ENCODE results near the gene CASP1. TPM values are rescaled to one million over a fixed set of nuclear protein-coding genes. Genes with fewer than 3 reads are reported as not detected.

CASP1 gene
- total RNA-seq, 1 donor from 2014 or later, result 18.7 TPM

DNA sequence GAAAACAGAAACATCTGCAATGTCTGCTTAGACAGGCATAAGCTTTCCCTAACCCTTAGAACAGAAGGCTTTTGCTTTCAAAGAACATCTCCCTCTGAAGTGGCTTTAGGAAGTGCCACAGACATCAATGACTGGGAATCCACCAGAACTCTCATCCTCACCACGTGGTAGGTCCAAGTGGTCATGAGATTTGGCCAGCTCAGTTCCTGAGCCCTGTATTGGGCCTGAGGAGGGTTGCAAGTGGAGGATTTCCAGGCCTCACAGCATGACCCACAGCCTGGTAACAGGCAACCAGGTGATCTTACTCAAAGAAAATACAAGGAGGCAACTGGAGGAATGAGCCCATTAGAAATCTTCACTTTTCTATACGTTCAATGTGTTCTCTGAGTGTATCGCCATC, 1.6 kb downstream of the CASP1 start:
- Mint-ChIP-seq H3K4me1 (peaks cover 39% of the 10 kb centered on the region), H3K27ac (peak overlapping the region; percentile 74), H3K9me3 (peaks cover 10% of the 10 kb centered on the region), H3K27me3 (no peaks in the 10 kb centered on the region), H3K36me3 (ENCODE audit: low read depth) (peaks cover 53% of the 10 kb centered on the region), H3K4me3 (peak overlapping the region; percentile 88)
- intact Hi-C loops (cut with micrococcal nuclease), result no loop called here
- peak; percentile 61 for DNase-seq

DNA sequence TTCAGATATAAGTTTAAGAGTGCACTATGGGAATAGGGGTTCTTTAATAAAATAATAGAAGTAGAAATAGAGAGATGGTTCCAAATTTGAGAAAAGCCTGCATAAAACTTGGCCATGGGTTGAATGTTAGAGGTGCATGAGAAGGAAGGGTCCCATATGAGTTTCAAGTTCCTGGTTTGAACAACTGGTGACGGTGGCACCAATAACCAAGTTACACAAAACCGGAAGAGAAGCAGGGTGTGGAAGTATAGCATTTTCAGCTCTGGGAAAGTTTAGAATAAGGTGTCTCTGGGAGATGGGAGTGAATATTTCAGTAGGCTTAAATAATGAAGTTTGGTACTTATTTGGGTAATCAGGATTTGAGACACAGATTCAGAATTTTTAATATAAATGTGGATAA, 2.4 kb downstream of the CASP1 start:
- H3K4me1 Mint-ChIP-seq, result peaks cover 41% of the 10 kb centered on the region
- H3K27me3 Mint-ChIP-seq, result no peaks in the 10 kb centered on the region
- H3K4me3 Mint-ChIP-seq, result peak overlapping the region; percentile 52
- intact Hi-C loops (cut with micrococcal nuclease), result no loop called here
- peaks cover 51% of the 10 kb centered on the region for H3K36me3 Mint-ChIP-seq (ENCODE audit: low read depth)
- peaks cover 7% of the 10 kb centered on the region for H3K9me3 Mint-ChIP-seq
- H3K27ac Mint-ChIP-seq, result no peak overlapping the region
- no peak for DNase-seq

DNA sequence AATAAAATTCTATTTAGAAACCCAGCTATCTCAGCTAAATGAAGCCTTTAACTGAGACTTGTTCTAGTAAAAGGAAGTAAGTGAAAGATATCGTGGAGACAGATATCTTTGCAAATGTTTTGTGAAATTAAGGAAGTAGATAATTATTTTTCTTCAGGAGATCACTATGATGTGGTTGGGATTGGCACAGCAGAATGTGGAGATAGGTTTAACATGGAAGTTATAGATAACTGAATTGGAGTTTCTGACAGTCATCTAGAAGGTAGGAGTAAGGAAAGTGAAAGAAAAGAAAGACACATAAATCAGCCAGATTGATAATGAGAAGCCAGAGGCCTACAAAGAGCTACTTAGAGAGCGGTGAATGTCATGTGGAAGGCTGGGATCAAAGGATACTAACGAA, 7.3 kb downstream of the CASP1 start:
- Mint-ChIP-seq H3K27ac (no peak overlapping the region), H3K36me3 (ENCODE audit: low read depth) (peaks cover 64% of the 10 kb centered on the region), H3K27me3 (no peaks in the 10 kb centered on the region), H3K9me3 (no peaks in the 10 kb centered on the region), H3K4me1 (peaks cover 14% of the 10 kb centered on the region), H3K4me3 (peak overlapping the region; percentile 24)
- intact Hi-C loops (cut with micrococcal nuclease), result no loop called here
- no peak for DNase-seq

DNA sequence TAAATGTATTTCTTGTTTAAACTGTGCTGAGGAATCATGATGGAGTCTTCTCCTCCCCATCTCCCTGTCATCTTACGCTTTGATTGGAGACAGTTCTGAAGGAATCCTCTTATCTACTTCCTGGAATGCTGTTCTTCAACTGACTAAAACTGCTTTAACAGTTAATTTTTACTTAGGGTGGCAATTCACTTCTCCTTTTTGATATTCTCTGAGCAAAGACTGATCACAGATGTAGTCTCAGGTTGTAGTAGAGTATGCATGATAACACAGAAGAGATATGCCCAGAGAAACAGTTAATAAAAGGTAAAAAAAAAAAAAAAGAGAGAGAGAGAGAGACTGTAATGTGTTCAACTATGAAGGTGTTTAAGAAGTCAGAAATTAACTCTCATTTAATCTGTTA, 10.6 kb downstream of the CASP1 start:
- H3K4me3 Mint-ChIP-seq, result no peak overlapping the region
- peaks cover 41% of the 10 kb centered on the region for H3K36me3 Mint-ChIP-seq (ENCODE audit: low read depth)
- intact Hi-C loops (cut with micrococcal nuclease), result no loop called here
- DNase-seq, result no peak
- H3K27ac Mint-ChIP-seq, result no peak overlapping the region
- H3K4me1 Mint-ChIP-seq, result peaks cover 6% of the 10 kb centered on the region
- no peaks in the 10 kb centered on the region for H3K27me3 Mint-ChIP-seq
- H3K9me3 Mint-ChIP-seq, result no peaks in the 10 kb centered on the region

DNA sequence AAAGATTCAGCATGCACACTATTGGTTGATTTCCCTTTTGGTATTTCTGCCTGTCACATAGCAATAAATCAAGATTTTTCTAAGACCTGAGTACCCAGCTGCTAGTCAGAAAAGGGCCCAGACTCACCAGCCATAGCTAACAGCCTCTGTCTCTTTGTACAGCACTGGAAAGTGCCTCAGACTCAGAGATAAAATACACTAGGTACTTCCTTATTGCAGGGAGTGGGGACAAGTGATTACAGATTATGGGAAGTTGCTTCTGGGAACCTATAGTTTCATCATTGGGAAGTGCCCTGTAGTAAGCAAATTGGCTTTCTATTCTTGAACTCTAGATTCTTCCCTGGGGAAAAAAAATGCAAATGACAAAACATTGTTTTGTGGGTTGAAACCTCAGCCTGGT, 11.9 kb downstream of the CASP1 start, which contains the start of gene CASP5:
TSS of gene CASP5 (minus strand) at position 166 of the 400 bp plus-strand sequence. CDS start at position 134, 32 bp downstream.
- Mint-ChIP-seq H3K36me3 (ENCODE audit: low read depth) (peaks cover 30% of the 10 kb centered on the region), H3K4me1 (peaks cover 5% of the 10 kb centered on the region), H3K27ac (no peak within 1 kb of the TSS), H3K4me3 (no peak within 1 kb of the TSS), H3K27me3 (no peaks in the 10 kb centered on the region), H3K9me3 (no peaks in the 10 kb centered on the region)
- intact Hi-C loops (cut with micrococcal nuclease), result no loop called here
- DNase-seq, result no peak

DNA sequence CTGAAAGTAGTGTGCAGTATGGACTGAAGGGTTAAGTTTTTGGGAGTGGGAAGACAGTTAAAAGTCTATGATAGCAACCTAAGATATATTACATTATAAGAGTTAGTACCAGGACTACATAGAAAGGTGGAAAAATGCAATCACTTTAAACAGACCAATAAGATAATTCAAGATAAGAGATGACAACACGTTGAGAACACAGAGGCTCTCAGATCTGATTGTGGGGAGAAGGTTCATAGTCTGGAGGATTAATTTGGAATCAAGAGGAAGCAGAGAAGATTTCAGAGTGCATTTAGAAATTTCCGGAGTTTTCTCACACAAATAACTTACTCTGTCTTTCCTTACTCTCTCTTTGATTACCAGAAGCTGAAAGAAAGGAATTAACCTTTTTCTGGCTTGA, 12.4 kb downstream of the CASP1 start:
- DNase-seq, result no peak
- Mint-ChIP-seq H3K4me1 (no peaks in the 10 kb centered on the region), H3K4me3 (no peak overlapping the region), H3K36me3 (ENCODE audit: low read depth) (peaks cover 25% of the 10 kb centered on the region), H3K27ac (no peak overlapping the region), H3K27me3 (no peaks in the 10 kb centered on the region), H3K9me3 (no peaks in the 10 kb centered on the region)
- intact Hi-C loops (cut with micrococcal nuclease), result no loop called here

DNA sequence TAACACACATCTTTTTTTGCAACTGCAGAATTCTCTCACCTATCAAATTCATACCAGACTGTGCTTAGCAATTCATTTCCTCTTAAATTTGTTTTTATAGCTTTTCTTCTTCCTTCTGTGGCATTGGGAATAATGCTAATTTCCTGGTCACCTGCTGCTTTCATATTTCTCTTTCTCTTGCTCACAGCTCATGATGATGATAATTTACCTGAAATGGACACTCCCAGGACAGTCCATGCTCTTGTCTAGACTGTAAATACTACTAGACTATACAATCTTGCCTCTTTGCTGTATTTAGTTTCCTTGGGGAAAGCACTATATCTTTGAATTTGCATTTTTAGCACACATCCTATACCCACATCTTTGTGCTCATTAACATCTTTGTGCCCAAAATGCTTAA, 27.5 kb downstream of the CASP1 start:
- Mint-ChIP-seq H3K4me3 (no peak overlapping the region), H3K36me3 (ENCODE audit: low read depth) (no peaks in the 10 kb centered on the region), H3K9me3 (no peaks in the 10 kb centered on the region), H3K27ac (no peak overlapping the region), H3K27me3 (peaks cover 7% of the 10 kb centered on the region), H3K4me1 (no peaks in the 10 kb centered on the region)
- intact Hi-C loops (cut with micrococcal nuclease), result no loop called here
- no peak for DNase-seq

DNA sequence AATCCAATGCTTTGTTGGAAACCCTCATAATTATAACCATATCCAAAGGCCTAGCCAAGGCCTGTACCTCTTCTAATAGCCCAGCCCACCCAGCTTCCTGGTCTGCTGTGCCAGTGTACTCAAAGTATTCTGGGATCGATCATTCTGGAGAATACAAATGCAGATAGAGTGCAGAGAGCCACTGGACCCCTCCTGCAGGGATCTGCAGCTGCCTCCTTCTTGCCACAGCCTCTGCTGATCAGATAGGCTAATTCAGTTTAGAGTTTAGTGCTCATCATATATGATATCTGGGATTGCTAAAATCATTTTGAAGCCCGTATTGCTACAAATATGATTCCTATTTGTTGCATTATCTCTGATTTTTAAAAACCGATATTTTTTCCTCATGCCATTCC, 29.5 kb downstream of the CASP1 start:
- no peaks in the 10 kb centered on the region for H3K36me3 Mint-ChIP-seq (ENCODE audit: low read depth)

DNA sequence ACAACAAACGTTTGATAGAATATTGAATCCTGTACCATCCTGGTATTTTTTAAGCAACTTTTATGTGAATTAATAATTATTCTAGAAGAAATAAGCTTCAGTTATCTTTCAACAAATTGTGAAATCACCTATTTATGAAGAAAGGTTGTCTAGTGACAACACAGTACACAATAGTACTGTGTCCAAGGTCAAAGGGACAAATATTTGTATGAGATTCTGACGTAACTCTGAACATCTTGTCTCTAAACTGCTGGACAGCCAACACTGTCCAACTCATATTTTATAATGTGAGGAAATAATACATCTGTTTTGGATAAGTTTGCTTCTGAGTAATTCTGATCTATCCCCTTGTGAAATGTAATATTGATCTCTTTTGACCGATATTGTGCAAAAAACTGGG, 30.9 kb downstream of the CASP1 start:
- Mint-ChIP-seq H3K36me3 (ENCODE audit: low read depth) (no peaks in the 10 kb centered on the region), H3K4me1 (peaks cover 4% of the 10 kb centered on the region), H3K9me3 (no peaks in the 10 kb centered on the region), H3K4me3 (no peak overlapping the region), H3K27ac (no peak overlapping the region), H3K27me3 (peaks cover 4% of the 10 kb centered on the region)
- intact Hi-C loops (cut with micrococcal nuclease), result no loop called here
- no peak for DNase-seq

More for the DNA sequence above, 29.5 kb downstream of the CASP1 start:
- peaks cover 4% of the 10 kb centered on the region for H3K4me1 Mint-ChIP-seq
- H3K4me3 Mint-ChIP-seq, result no peak overlapping the region
- H3K27ac Mint-ChIP-seq, result no peak overlapping the region
- DNase-seq, result no peak
- intact Hi-C loops (cut with micrococcal nuclease), result no loop called here
- H3K27me3 Mint-ChIP-seq, result peaks cover 2% of the 10 kb centered on the region
- no peaks in the 10 kb centered on the region for H3K9me3 Mint-ChIP-seq

DNA sequence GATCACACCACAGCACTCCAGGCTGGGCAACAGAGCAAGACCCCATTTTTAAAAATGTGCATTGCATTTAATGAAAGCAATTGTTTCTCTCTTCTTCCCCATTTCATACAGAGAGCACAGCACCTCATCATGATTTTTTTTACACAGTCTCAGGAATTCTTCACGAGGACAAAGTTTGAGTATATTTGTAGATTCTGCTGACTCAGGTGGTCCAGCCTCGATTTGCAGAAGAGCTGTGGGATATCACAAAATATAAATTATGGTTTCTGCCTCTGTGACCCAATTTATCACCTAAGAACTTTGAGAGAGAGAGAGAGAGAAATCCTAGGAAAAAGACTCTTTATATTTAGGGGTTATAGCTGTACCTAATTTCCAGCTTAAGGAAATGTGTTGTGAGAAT, 31.8 kb downstream of the CASP1 start:
- peaks cover 4% of the 10 kb centered on the region for H3K27me3 Mint-ChIP-seq
- intact Hi-C loops (cut with micrococcal nuclease), result no loop called here
- no peak for DNase-seq
- no peaks in the 10 kb centered on the region for H3K9me3 Mint-ChIP-seq
- no peak overlapping the region for H3K27ac Mint-ChIP-seq
- no peaks in the 10 kb centered on the region for H3K36me3 Mint-ChIP-seq (ENCODE audit: low read depth)
- peaks cover 4% of the 10 kb centered on the region for H3K4me1 Mint-ChIP-seq
- H3K4me3 Mint-ChIP-seq, result no peak overlapping the region

DNA sequence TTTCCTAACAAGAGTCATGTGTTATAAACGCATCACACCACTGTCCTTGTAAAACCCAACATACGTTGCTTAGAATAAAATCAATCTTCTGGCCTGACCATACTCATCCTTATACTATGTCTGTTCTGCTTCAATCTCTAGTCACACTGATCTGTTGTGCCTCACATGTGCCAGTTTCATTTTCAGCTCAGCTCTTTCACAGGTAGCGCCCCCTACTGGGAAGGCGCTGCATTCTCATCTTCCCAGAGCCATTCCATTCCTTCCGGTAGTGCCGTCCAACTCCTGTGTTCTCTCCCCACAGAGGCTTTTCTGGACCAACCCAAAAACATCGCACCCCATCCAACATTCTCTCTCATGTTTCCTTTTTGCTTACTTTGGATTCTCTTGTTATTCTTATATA, 34.1 kb downstream of the CASP1 start:
- H3K36me3 Mint-ChIP-seq (ENCODE audit: low read depth), result no peaks in the 10 kb centered on the region
- H3K27me3 Mint-ChIP-seq, result peaks cover 4% of the 10 kb centered on the region
- no peak overlapping the region for H3K4me3 Mint-ChIP-seq
- DNase-seq, result peak; percentile 86
- intact Hi-C loops (cut with micrococcal nuclease), result loop anchor here (2.0 kb wide), 1 partner anchor 392 kb away; no protein-coding TSS in a partner anchor
- peaks cover 4% of the 10 kb centered on the region for H3K4me1 Mint-ChIP-seq
- H3K9me3 Mint-ChIP-seq, result no peaks in the 10 kb centered on the region
- H3K27ac Mint-ChIP-seq, result no peak overlapping the region

DNA sequence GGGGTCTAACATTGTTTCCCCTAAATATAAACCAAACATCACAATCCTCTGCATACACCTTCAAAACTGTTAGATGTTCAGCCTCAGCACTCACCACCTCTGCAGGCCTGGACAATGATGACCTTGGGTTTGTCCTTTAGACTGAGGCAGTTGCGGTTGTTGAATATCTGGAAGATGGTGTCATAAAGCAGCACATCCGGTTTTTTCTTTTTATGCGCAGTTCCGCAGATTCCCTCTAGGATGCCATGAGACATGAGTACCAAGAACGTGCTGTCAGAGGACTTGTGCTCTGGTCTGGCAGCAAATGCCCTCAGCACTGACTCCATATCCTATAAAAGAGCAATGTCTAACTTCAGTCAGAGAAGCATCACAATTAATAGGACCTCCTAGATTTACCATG, 34.8 kb downstream of the CASP1 start:
- H3K36me3 Mint-ChIP-seq (ENCODE audit: low read depth), result no peaks in the 10 kb centered on the region
- H3K4me1 Mint-ChIP-seq, result peaks cover 4% of the 10 kb centered on the region
- intact Hi-C loops (cut with micrococcal nuclease), result loop anchor here (2.0 kb wide), 1 partner anchor 391 kb away; no protein-coding TSS in a partner anchor
- peaks cover 4% of the 10 kb centered on the region for H3K27me3 Mint-ChIP-seq
- H3K27ac Mint-ChIP-seq, result no peak overlapping the region
- no peaks in the 10 kb centered on the region for H3K9me3 Mint-ChIP-seq
- H3K4me3 Mint-ChIP-seq, result no peak overlapping the region
- DNase-seq, result peak; percentile 57

DNA sequence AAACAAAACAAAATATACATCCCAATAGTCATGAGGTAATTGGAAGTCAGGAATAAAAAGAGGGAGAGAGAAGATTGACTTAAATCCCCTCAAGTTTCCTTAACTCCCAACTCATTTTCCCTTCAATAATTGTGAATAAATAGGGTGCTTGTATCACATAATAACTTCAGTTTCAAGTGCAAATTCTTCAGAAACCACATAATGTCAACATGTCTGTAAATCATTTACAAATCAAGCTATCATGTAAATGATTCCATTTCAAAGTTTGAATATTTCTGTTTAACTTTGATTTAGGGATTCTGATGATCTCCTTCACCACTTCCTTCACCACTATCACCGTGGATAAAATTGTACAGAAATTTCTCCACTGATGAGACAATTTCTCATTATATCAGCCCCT, 35.2 kb downstream of the CASP1 start:
- no peak for DNase-seq
- Mint-ChIP-seq H3K27me3 (peaks cover 4% of the 10 kb centered on the region), H3K27ac (no peak overlapping the region), H3K4me1 (peaks cover 4% of the 10 kb centered on the region), H3K36me3 (ENCODE audit: low read depth) (no peaks in the 10 kb centered on the region), H3K4me3 (no peak overlapping the region), H3K9me3 (peaks cover 1% of the 10 kb centered on the region)
- intact Hi-C loops (cut with micrococcal nuclease), result loop anchor here (2.0 kb wide), 1 partner anchor 391 kb away; no protein-coding TSS in a partner anchor

DNA sequence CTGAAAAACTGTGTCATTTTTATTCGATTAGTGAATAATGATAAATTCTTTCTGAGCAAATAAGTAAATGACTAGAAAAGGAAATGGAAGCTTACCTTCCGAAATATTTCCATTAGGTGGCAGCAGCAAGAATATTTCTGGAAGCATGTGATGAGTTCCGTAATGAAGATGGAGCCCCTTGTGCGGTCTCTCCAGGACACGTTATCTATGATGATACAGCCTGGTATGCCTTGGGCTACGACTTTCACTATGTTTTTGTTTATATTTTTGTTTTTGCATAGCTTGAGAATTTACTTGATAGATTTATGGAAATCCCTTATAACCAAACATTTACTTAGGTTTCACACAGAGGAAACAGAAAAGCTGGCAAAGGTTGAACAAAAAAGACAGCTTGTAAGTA, 37.7 kb downstream of the CASP1 start:
- intact Hi-C loops (cut with micrococcal nuclease), result no loop called here
- Mint-ChIP-seq H3K36me3 (ENCODE audit: low read depth) (no peaks in the 10 kb centered on the region), H3K27me3 (peaks cover 7% of the 10 kb centered on the region), H3K9me3 (peaks cover 6% of the 10 kb centered on the region), H3K4me1 (peaks cover 4% of the 10 kb centered on the region), H3K27ac (no peak overlapping the region), H3K4me3 (no peak overlapping the region)
- no peak for DNase-seq

DNA sequence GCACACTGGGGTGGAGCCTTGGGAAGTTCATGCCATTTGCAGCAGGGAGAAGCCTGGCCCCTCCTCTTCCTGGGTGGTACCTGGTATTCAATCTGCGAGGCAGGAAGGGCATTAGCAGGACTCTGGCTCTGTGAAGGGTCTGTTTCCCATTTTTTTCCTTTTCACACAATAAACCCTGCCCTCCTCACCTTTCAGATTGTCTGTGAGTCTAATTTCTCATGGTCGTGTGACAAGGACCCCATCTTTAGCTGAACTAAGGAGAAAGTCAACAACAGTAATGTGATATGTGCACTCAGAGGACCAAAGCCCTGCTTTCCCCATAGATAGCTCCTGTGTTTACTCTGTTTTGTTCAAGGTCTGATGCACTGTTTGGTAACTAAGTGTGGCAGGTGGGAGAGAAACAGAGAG, 39.9 kb downstream of the CASP1 start:
- Mint-ChIP-seq H3K9me3 (peaks cover 6% of the 10 kb centered on the region), H3K4me1 (no peaks in the 10 kb centered on the region), H3K27me3 (peaks cover 11% of the 10 kb centered on the region), H3K36me3 (ENCODE audit: low read depth) (no peaks in the 10 kb centered on the region), H3K4me3 (no peak overlapping the region), H3K27ac (no peak overlapping the region)
- intact Hi-C loops (cut with micrococcal nuclease), result no loop called here
- DNase-seq, result no peak
